Chondrocyte (in vitro differentiated cells): ENCODE results near the gene SP5. TPM values are rescaled to one million over a fixed set of nuclear protein-coding genes. Genes with fewer than 3 reads are reported as not detected.
A peak's percentile ranks its signal among the peaks of the same experiment; 100 is the strongest.

Experiments
- DNase-seq: peaks from one replicate; pipeline ENCODE4 v3.0.0; 2021; ENCODE audit warnings: mixed read lengths, low spot score
- H3K27ac Mint-ChIP-seq: one replicate; pipeline ENCODE4 v1.8.0; 2021; ENCODE audit warnings: mild to moderate bottlenecking, moderate library complexity, mixed read lengths; ENCODE audit not compliant: unreplicated experiment
- H3K27me3 Mint-ChIP-seq: 2 replicates; pipeline ENCODE4 v1.8.0; 2021; ENCODE audit warnings: low read depth, mixed read lengths
- H3K36me3 Mint-ChIP-seq: 2 replicates; pipeline ENCODE4 v1.8.0; 2021; ENCODE audit warnings: low read depth, mixed read lengths
- H3K4me1 Mint-ChIP-seq: 2 replicates; pipeline ENCODE4 v1.8.0; 2021; ENCODE audit warnings: low read depth, mild to moderate bottlenecking, mixed read lengths
- H3K4me3 Mint-ChIP-seq: one replicate; pipeline ENCODE4 v1.8.0; 2021; ENCODE audit warnings: mild to moderate bottlenecking, moderate library complexity, mixed read lengths; ENCODE audit not compliant: unreplicated experiment
- H3K9me3 Mint-ChIP-seq: 2 replicates; pipeline ENCODE4 v1.8.0; 2021; ENCODE audit warnings: low read depth, mixed read lengths
- total RNA-seq: library from RNA; stranded (reverse); gene quantifications from 3 replicates; pipeline ENCODE4 v1.2.1, GENCODE V29; 2021
- TF ChIP-seq, protein P1 (sequence below): fragments of 200-600 bp; sonication (generic); IDR thresholded peaks from 2 replicates; pipeline ENCODE4 v1.5.0; 2021; ENCODE audit warnings: antibody characterized with exemption, mild to moderate bottlenecking, moderate library complexity

SP5 gene
- total RNA-seq, 1 donor from 2014 or later = not detected

DNA sequence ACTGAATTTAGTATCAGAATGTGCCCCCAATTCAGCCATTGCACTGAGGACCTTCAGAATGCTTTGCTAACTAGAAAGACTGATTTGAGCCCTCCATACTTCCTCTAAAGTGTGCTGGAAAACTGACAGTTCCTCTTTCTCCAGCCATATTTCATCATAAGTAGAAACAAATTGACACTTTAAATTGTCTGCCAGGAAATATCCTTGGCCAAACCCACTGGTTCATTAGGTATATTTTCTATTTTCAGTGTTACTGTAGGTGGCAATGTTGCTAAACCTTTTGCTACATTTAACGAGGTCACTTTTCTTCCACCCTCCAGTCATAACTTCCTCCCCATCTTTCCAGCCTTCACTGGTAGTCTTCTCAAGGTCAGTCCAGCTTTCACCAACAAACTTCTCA lies 21.5 kb downstream of the SP5 start:
- peaks cover 18% of the 10 kb centered on the region for H3K4me1 Mint-ChIP-seq
- H3K4me3 Mint-ChIP-seq = no peak overlapping the region
- no peaks in the 10 kb centered on the region for H3K36me3 Mint-ChIP-seq
- peaks cover 13% of the 10 kb centered on the region for H3K27me3 Mint-ChIP-seq
- TF ChIP-seq, protein P1, sequence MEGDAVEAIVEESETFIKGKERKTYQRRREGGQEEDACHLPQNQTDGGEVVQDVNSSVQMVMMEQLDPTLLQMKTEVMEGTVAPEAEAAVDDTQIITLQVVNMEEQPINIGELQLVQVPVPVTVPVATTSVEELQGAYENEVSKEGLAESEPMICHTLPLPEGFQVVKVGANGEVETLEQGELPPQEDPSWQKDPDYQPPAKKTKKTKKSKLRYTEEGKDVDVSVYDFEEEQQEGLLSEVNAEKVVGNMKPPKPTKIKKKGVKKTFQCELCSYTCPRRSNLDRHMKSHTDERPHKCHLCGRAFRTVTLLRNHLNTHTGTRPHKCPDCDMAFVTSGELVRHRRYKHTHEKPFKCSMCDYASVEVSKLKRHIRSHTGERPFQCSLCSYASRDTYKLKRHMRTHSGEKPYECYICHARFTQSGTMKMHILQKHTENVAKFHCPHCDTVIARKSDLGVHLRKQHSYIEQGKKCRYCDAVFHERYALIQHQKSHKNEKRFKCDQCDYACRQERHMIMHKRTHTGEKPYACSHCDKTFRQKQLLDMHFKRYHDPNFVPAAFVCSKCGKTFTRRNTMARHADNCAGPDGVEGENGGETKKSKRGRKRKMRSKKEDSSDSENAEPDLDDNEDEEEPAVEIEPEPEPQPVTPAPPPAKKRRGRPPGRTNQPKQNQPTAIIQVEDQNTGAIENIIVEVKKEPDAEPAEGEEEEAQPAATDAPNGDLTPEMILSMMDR = no peak
- peaks cover 6% of the 10 kb centered on the region for H3K9me3 Mint-ChIP-seq
- no peak overlapping the region for H3K27ac Mint-ChIP-seq
- no peak for DNase-seq

DNA sequence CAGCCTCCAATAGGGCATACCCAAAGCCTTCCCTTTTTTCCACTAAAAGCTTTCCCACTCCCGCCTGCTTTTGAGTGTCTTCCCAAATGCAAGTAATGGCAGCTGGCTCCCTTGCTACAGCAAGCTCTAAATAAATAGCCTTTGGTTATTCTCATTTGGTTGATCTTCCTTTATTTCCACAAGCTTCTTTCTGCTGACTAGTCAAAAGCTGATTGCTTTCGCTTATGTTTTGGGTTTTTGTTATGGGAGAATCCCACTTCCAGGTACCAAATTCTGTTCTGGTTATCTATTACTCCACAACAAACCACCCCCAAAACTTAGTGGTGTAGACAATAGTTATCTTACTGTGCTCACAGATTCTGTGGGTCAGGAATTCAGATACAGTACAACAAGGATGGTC lies 22.3 kb downstream of the SP5 start:
- H3K27me3 Mint-ChIP-seq = peaks cover 12% of the 10 kb centered on the region
- DNase-seq = no peak
- TF ChIP-seq, protein P1 = no peak
- no peak overlapping the region for H3K4me3 Mint-ChIP-seq
- H3K4me1 Mint-ChIP-seq = peaks cover 18% of the 10 kb centered on the region
- H3K27ac Mint-ChIP-seq = no peak overlapping the region
- no peaks in the 10 kb centered on the region for H3K36me3 Mint-ChIP-seq
- peaks cover 6% of the 10 kb centered on the region for H3K9me3 Mint-ChIP-seq

DNA sequence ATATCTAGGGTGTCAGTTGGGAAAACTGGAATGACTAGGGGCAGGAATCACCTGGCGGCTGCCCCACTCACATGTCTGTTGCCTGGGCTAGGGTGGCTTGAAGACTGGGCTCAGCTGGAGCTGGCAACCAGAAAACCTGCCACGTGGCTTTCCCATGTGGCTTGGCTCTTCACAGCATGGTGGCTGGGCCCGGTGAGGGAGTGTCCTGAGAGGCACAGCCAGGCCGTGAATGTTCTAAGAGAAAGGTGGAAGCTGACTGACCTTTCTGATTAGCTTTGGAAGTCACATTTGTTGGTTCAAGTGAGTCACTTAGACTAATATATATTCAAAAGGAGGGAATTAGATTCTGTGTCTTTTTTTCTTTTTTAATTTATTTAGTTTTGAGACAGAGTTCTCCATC lies 22.7 kb downstream of the SP5 start:
- Mint-ChIP-seq H3K27me3 (peaks cover 9% of the 10 kb centered on the region), H3K4me1 (peaks cover 18% of the 10 kb centered on the region), H3K9me3 (peaks cover 6% of the 10 kb centered on the region), H3K36me3 (no peaks in the 10 kb centered on the region), H3K27ac (no peak overlapping the region), H3K4me3 (no peak overlapping the region)
- DNase-seq = no peak
- TF ChIP-seq, protein P1 = no peak

DNA sequence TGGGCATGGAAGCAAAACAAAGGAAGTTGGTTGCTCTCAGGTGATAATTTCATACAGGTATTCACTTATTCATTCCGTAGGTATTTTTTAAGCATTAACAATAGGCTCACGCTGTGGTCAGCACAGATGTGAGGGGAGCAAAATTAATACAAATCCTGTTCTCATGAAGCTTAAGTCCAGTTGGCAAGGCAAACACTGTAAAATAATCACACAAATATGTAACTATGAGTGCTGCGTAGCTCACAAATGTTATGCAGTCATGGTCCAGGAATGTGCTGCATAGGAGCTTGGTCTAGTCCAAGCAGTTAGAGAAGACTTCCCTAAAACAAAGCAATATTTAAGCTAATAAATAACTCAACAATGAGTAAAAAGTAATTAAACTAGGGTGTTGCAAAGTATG lies 23.9 kb downstream of the SP5 start:
- Mint-ChIP-seq H3K27ac (peak overlapping the region; percentile 94), H3K9me3 (peaks cover 6% of the 10 kb centered on the region), H3K4me3 (no peak overlapping the region), H3K4me1 (peaks cover 18% of the 10 kb centered on the region), H3K27me3 (peaks cover 2% of the 10 kb centered on the region), H3K36me3 (no peaks in the 10 kb centered on the region)
- TF ChIP-seq, protein P1 = no peak
- DNase-seq = no peak

DNA sequence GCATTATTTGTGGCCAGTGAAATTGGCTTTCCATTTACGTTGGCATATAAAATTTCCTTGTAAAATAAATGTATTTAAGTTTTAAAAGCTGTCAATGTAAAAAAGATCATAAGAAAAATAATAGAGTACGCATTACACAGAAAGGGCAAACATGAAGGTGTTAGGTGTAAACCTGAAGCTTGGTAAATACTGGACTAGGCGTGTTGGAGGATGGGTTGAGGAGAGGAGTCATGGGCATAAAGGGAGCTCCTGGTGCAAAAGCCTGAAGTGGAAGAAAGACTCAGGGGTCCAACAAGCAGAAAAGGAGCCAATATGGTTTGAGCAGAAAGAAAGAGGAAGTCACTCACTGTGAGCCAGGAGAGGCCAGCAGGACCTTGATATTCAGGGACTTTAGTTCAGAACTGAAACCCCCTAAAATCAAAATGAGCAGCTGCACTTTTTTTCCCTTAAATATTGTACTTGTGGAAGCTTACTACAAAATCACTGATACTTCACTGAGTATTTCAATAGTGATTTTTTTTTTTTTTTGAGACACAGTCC lies 24.4 kb downstream of the SP5 start:
- no peaks in the 10 kb centered on the region for H3K36me3 Mint-ChIP-seq
- peaks cover 4% of the 10 kb centered on the region for H3K27me3 Mint-ChIP-seq
- H3K4me1 Mint-ChIP-seq = peaks cover 18% of the 10 kb centered on the region
- peak overlapping the region; percentile 46 for H3K27ac Mint-ChIP-seq
- H3K9me3 Mint-ChIP-seq = peaks cover 6% of the 10 kb centered on the region
- TF ChIP-seq, protein P1 = no peak
- DNase-seq = no peak
- H3K4me3 Mint-ChIP-seq = no peak overlapping the region
